Heart right ventricle (tissue), 16 donors: ENCODE data around the gene RAB35. TPM values are rescaled to one million over a fixed set of nuclear protein-coding genes. Genes with fewer than 3 reads are reported as not detected.
A peak's percentile ranks its signal among the peaks of the same experiment; 100 is the strongest.

ENCODE experiments used
- ATAC-seq, 8 donors: fragments of 200-7000 bp; cut with Tn5 transposase; one replicate each; pipeline ENCODE4 v1.9.1; 2020; ENCODE audit warnings: mild to moderate bottlenecking in 8 of 8, moderate library complexity in 8 of 8, moderate number of reproducible peaks in 1 of 8
- DNase-seq, 2 donors: peaks; one replicate each; pipeline ENCODE4 v3.0.0-alpha.2; 2020
- H3K27ac ChIP-seq, 10 donors: fragments of 200-600 bp; sonication (generic) in 2 of 10; one replicate each; pipeline versions ENCODE4 v1.5.0 to v1.8.0; 2020 to 2022; ENCODE audit warnings: mild to moderate bottlenecking in 3 of 10
- H3K27me3 ChIP-seq, 7 donors: fragments of 200-600 bp; one replicate each; pipeline ENCODE4 v1.8.0; 2021 to 2022; ENCODE audit warnings: mild to moderate bottlenecking in 2 of 7
- H3K36me3 ChIP-seq, 9 donors: fragments of 200-600 bp; sonication (generic) in 1 of 9; one replicate each; pipeline versions ENCODE4 v1.5.0 to v1.8.0; 2020 to 2022; ENCODE audit warnings: mild to moderate bottlenecking in 2 of 9
- H3K4me1 ChIP-seq, 9 donors: fragments of 200-600 bp; sonication (generic) in 1 of 9; one replicate each; pipeline versions ENCODE4 v1.5.0 to v1.8.0; 2020 to 2022; ENCODE audit warnings: mild to moderate bottlenecking in 4 of 9
- H3K4me3 ChIP-seq, 10 donors: fragments of 200-600 bp; sonication (generic) in 2 of 10; one replicate each; pipeline versions ENCODE4 v1.5.0 to v1.8.0; 2020 to 2022; ENCODE audit warnings: mild to moderate bottlenecking in 7 of 10, moderate library complexity in 2 of 10
- H3K9me3 ChIP-seq, 11 donors: fragments of 200-600 bp in 10 of 11; sonication (generic) in 2 of 11; one replicate each; pipeline versions ENCODE4 v1.5.0 to v1.8.0; 2013 to 2022; ENCODE audit warnings: mild to moderate bottlenecking in 2 of 11, control low read depth in 1 of 11, moderate library complexity in 1 of 11
- CTCF ChIP-seq, 9 donors: fragments of 200-600 bp; sonication (generic) in 2 of 9; IDR thresholded peaks; one replicate each; pipeline versions ENCODE4 v1.5.0 to v1.8.0; 2021 to 2022; ENCODE audit warnings: antibody characterized with exemption in 9 of 9, mild to moderate bottlenecking in 5 of 9, moderate library complexity in 1 of 9
- WGBS, 2 donors: extraction: QIAGEN DNeasy Blood & Tissue Kit; methylation state at CpG; one replicate each; pipeline ENCODE4 v1.1.7; 2013; ENCODE audit warnings: inconsistent platforms in 1 of 2; 5-methylcytosine and 5-hydroxymethylcytosine counted together
- intact Hi-C, 10 donors: fragments of 100-400 bp; cut with DNase I; formaldehyde crosslinking; loops; one replicate each; pipeline versions ENCODE4 v1.11.1 to v1.14.2; 2022
- polyA plus RNA-seq, 2 donors: library from polyadenylated mRNA; stranded (reverse); fragments of 200-250 nt; gene quantifications; one replicate each; pipeline ENCODE4 v1.2.3, GENCODE V29; 2013
- total RNA-seq, 10 donors: library from RNA; stranded (reverse); fragmentation: NEBNext Ultra II Directional in 3 of 10; extraction: Animal tissue kit (Norgen Biotek cat#: 25700) in 3 of 10; gene quantifications; one replicate each; pipeline versions ENCODE4 v1.2.1 to v1.2.4, GENCODE V29; 2021 to 2023
- donor health status: Arrhythmogenic right ventricular cardiomyopathy.
- donor health status: ischemic (EF 13 %, LVEDD 7.1; RV severe dilation, severe dysfunction).
- donor health status: healthy with polysubstance abuse.
- donor health status: DM: no; HTN: yes; CAD: no.
- donor health status: DM: no; HTN: no; CAD: no.
- donor health status: ischemic (EF 25% LVEDD 6.9; RV normal size, moderate dysfunction).
- donor health status: ischemic (EF 25% LVEDD 5.7; RV mildly dilated, moderate dysfunction).
- donor health status: healthy.
- donor health status: DM: yes; HTN: yes; CAD: no.
- donor health status: Ischemic cardiomyopathy.
- donor health status: ischemic (EF 35%, LVEDD 5.7; RV mildly dilated, moderate dysfunction).
- donor health status: nonischemic (EF 11% LVEDD 7.7; RV severe dilation, severe dysfunction).
- donor health status: DM: yes; HTN: yes; CAD: no.
- donor health status: PGD.
- donor health status: ischemic (EF 29% LVEDD 5.4; RV normal size, mild dysfunction).
- donor health status: nonischemic (EF 23%, LVEDD 6.1; RV moderate dilation, normal function).

RAB35 gene
- total and polyA plus RNA-seq, 12 donors: 13.3 to 33.6 (median 23.9) TPM

- no peaks in the 10 kb centered on the region for H3K9me3 ChIP-seq
- no peak overlapping the region for H3K27ac ChIP-seq
- 83 to 92% methylated on average over 12 of the region's 12 CpGs for WGBS, 2 donors
- TF ChIP-seq CTCF (IDR thresholded peaks at IDR 0.05): no peak
- no peaks in the 10 kb centered on the region for H3K4me1 ChIP-seq
- no peak for DNase-seq
- H3K27me3 ChIP-seq: no peaks in the 10 kb centered on the region
- H3K36me3 ChIP-seq: peaks cover 11 to 100% (median 97%) of the 10 kb centered on the region in 9 donors
- no peak overlapping the region for H3K4me3 ChIP-seq
- intact Hi-C loops: no loop called here
- ATAC-seq: peak in 5 of 8 donors; percentile 17 to 83 (median 53)
Measured at GRCh38 chr12:120159509-120160237, 43.1 kb upstream of the RAB35 start.

GRCh38 chr12:120158351-120158750 lies 41.8 kb upstream of the RAB35 start:
- no peak for TF ChIP-seq CTCF (IDR thresholded peaks at IDR 0.05)
- H3K27ac ChIP-seq: no peak overlapping the region
- no peaks in the 10 kb centered on the region for H3K4me1 ChIP-seq
- WGBS, 2 donors: 95 to 96% methylated on average over 10 of the region's 10 CpGs
- intact Hi-C loops: no loop called here
- H3K9me3 ChIP-seq: no peaks in the 10 kb centered on the region
- H3K4me3 ChIP-seq: no peak overlapping the region
- ATAC-seq (no peak), DNase-seq (no peak)
- no peaks in the 10 kb centered on the region for H3K27me3 ChIP-seq
- H3K36me3 ChIP-seq: peaks cover 14 to 100% (median 97%) of the 10 kb centered on the region in 9 donors

GRCh38 chr12:120157678-120158077 lies 41.1 kb upstream of the RAB35 start:
- no peak for ATAC-seq
- intact Hi-C loops: no loop called here

More at GRCh38 chr12:120157678-120158077, 41.1 kb upstream of the RAB35 start:
- no peaks in the 10 kb centered on the region for H3K4me1 ChIP-seq
- no peaks in the 10 kb centered on the region for H3K9me3 ChIP-seq
- no peak overlapping the region for H3K4me3 ChIP-seq
- no peaks in the 10 kb centered on the region for H3K27me3 ChIP-seq
- TF ChIP-seq CTCF (IDR thresholded peaks at IDR 0.05): no peak
- no peak for DNase-seq
- peaks cover 14 to 100% (median 98%) of the 10 kb centered on the region in 9 donors for H3K36me3 ChIP-seq
- H3K27ac ChIP-seq: no peak overlapping the region
- 87 to 89% methylated on average over 11 of the region's 11 CpGs for WGBS, 2 donors
